Body of pancreas (tissue), 4 donors: ENCODE results near the gene USP11. TPM values are rescaled to one million over a fixed set of nuclear protein-coding genes. Genes with fewer than 3 reads are reported as not detected.

Experiments
- ATAC-seq: fragments of 150-250 bp; one replicate; pipeline ENCODE4 v1.9.1; 2016
- DNase-seq, 4 donors: peaks; one replicate each; pipeline ENCODE4 v3.0.0-alpha.2; 2019
- H3K27ac ChIP-seq, 4 donors: fragments of 200-600 bp; sonication (generic); 1 replicate in 3 of 4; 2 replicates in 1 of 4; pipeline versions ENCODE4 v1.5.1 to v1.6.1; 2016 to 2019; ENCODE audit warnings: mild to moderate bottlenecking in 1 of 4, mixed read lengths in 1 of 4, moderate library complexity in 1 of 4
- H3K27me3 ChIP-seq, 2 donors: fragments of 200-600 bp; sonication (generic); one replicate each; pipeline ENCODE4 v1.6.0; 2016; ENCODE audit warnings: mild to moderate bottlenecking in 1 of 2
- H3K36me3 ChIP-seq, 2 donors: fragments of 200-600 bp; sonication (generic); replicated peaks in 1 of 2; 2 replicates each; pipeline ENCODE4 v1.5.1; 2016; ENCODE audit warnings: low read depth in 2 of 2; ENCODE audit not compliant: insufficient read depth in 1 of 2
- H3K4me1 ChIP-seq: fragments of 200-600 bp; sonication (generic); one replicate; pipeline ENCODE4 v1.6.0; 2016
- H3K4me3 ChIP-seq, 2 donors: fragments of 200-600 bp; sonication (generic); 1 replicate in 1 of 2; 2 replicates in 1 of 2; pipeline ENCODE4 v1.5.1; 2016 to 2019
- H3K9me3 ChIP-seq, 3 donors: fragments of 200-600 bp; sonication (generic); 1 replicate in 2 of 3; 2 replicates in 1 of 3; pipeline ENCODE4 v1.5.1; 2016
- CTCF ChIP-seq, 7 experiments: fragments of 450-650 bp in 4 of 7; fragments of 200-600 bp in 3 of 7; sonication (generic) in 3 of 7; IDR thresholded peaks; one replicate each; pipeline ENCODE4 v1.5.1; 2016 to 2019; ENCODE audit warnings: antibody characterized with exemption in 7 of 7
- POLR2A ChIP-seq, 3 donors: fragments of 450-650 bp; IDR thresholded peaks; one replicate each; pipeline ENCODE4 v1.6.1; 2016; ENCODE audit warnings: antibody characterized with exemption in 3 of 3, mild to moderate bottlenecking in 2 of 3
- WGBS, 2 donors: methylation state at CpG; one replicate each; pipeline ENCODE4 v1.1.5; 2017; 5-methylcytosine and 5-hydroxymethylcytosine counted together
- intact Hi-C: fragments of 100-400 bp; cut with DNase I; formaldehyde crosslinking; loops from one replicate; pipeline ENCODE4 v1.15.1; 2023
- total RNA-seq, 2 donors: library from RNA; depleted of rRNA; stranded (reverse); fragments of >200 nt; gene quantifications; one replicate each; pipeline ENCODE4 v1.1.0, GENCODE V29; 2016

The USP11 gene
- total RNA-seq, 2 donors from 2014 or later, result 23.1 to 33.3 TPM

- DNase-seq (no peak), ATAC-seq (no peak)
- no peak overlapping the region for H3K4me3 ChIP-seq
- H3K27me3 ChIP-seq, result no peaks in the 10 kb centered on the region
- H3K9me3 ChIP-seq, result no peaks in the 10 kb centered on the region
- H3K27ac ChIP-seq, result no peak overlapping the region
- intact Hi-C loops, result no loop called here
- H3K36me3 ChIP-seq, result no peaks in the 10 kb centered on the region
- no peaks in the 10 kb centered on the region for H3K4me1 ChIP-seq
- TF ChIP-seq CTCF (IDR thresholded peaks at IDR 0.05) (no peak), POLR2A (IDR thresholded peaks at IDR 0.05) (no peak)
- WGBS, 2 donors, result 72 to 73% methylated on average over 4 to 7 of the region's 7 CpGs
Measured at GRCh38 chrX:47266643-47267042, 33.8 kb downstream of the USP11 start.

GRCh38 chrX:47272013-47272408 is 39.2 kb downstream of the USP11 start:
- Histone ChIP-seq H3K4me1 (no peaks in the 10 kb centered on the region), H3K27ac (no peak overlapping the region), H3K4me3 (no peak overlapping the region), H3K27me3 (no peaks in the 10 kb centered on the region), H3K36me3 (no peaks in the 10 kb centered on the region), H3K9me3 (no peaks in the 10 kb centered on the region)
- ATAC-seq, result no peak
- WGBS, 2 donors, result 40 to 50% methylated on average over 1 to 2 of the region's 2 CpGs
- no peak for DNase-seq
- TF ChIP-seq CTCF (IDR thresholded peaks at IDR 0.05) (no peak), POLR2A (IDR thresholded peaks at IDR 0.05) (no peak)
- intact Hi-C loops, result no loop called here

- intact Hi-C loops, result no loop called here
- ATAC-seq, result no peak
- no peaks in the 10 kb centered on the region for H3K4me1 ChIP-seq
- no peaks in the 10 kb centered on the region for H3K27me3 ChIP-seq
- DNase-seq, result no peak
- 87 to 100% methylated on average over 1 to 4 of the region's 7 CpGs for WGBS, 2 donors
- TF ChIP-seq POLR2A (IDR thresholded peaks at IDR 0.05) (no peak), CTCF (IDR thresholded peaks at IDR 0.05) (no peak)
- no peaks in the 10 kb centered on the region for H3K9me3 ChIP-seq
- no peak overlapping the region for H3K4me3 ChIP-seq
- H3K36me3 ChIP-seq, result no peaks in the 10 kb centered on the region
- no peak overlapping the region for H3K27ac ChIP-seq
Measured at GRCh38 chrX:47273011-47273730, 40.4 kb downstream of the USP11 start.

- Histone ChIP-seq H3K9me3 (no peaks in the 10 kb centered on the region), H3K4me1 (no peaks in the 10 kb centered on the region), H3K36me3 (no peaks in the 10 kb centered on the region), H3K27me3 (no peaks in the 10 kb centered on the region), H3K27ac (no peak overlapping the region), H3K4me3 (no peak overlapping the region)
- 24 to 25% methylated on average over 2 of the region's 2 CpGs for WGBS, 2 donors
- TF ChIP-seq CTCF (IDR thresholded peaks at IDR 0.05), result no peak
- no peak for ATAC-seq
- no peak for DNase-seq
- intact Hi-C loops, result no loop called here
Measured at GRCh38 chrX:47278691-47279090, 45.9 kb downstream of the USP11 start.
